Stimulated activated CD4-positive, alpha-beta T cell treated with anti-CD3 and anti-CD28 coated beads, Interleukin-12 subunit alpha, Interleukin-12 subunit beta, amount 100 ng/mL, for 4 hours (primary cell): ENCODE results near the gene ATXN7L1.

ENCODE experiments used
- DNase-seq: peaks from one replicate; pipeline ENCODE4 v3.0.0-alpha.2; 2020

ATXN7L1 gene

DNA sequence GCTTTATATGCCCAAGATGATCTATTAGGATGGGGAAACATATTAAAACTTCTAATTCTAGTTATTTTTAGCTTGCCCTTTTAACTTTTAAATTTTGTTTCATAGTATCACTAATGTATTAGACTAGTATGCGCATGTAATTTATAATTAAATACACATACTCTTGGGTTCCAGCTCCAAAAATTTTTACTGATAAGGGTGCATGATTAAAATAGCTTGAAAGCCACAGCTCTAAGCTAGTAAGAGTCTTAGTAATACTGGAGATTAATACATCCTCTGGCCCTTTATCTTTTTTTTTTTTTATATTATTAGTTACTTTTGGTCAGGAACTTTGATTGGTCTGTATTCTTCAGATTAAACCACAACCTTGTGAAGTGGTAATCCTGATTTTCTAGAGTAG, 53.6 kb downstream of the ATXN7L1 start:
- DNase-seq, result no peak

GRCh38 chr7:105821527-105821926, 54.9 kb downstream of the ATXN7L1 start:
- no peak for DNase-seq

DNA sequence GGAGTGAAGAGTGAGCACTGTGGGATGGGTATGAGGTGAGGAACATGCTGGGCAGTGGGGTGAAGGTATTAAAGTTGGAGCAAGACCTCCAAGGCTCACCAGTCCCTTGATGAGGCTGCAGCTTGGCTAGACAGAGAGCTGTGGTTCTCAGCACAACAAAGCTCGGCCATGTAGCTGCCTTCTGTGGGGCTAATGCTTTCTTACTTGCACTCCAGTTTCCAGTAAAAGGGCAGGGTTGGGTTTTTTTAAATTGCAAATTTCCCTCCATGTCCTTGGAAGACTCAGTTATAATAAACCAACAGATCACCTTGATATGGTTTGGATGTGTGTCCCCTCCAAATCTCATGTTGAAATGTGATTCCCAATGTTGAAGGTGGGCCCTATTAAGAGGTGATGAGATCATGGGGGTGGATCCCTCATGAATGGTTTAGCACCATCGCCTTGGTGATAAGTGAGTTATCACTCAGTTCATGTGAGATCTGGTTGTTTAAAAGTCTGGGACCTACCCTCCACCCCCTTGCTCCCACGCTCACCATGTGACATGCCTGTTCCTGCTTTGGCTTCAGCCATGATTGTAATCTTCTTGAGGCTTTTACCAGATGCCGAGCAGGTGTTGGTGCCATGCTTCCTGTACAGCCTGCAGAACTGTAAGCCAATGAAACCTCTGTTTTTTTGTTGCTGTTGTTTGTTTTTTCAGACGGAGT, 55.9 kb downstream of the ATXN7L1 start:
- DNase-seq, result no peak

DNA sequence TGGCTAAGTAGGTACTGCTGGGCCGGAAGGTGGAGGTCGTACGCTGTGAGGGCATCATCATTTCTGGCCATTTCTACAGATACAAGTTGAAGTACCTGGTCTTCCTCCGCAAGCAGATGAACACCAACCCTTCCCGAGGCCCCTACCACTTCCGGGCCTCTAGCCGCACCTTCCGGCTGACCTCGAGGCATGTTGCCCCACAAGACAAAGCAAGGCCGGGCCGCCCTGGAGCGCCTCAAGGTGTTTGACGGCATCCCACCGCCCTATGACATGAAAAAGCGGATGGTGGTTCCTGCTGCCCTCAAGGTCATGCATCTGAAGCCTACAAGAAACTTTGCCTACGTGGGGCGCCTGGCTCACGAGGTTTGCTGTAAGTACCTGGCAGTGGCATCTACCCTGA, 56.8 kb downstream of the ATXN7L1 start:
- DNase-seq, result no peak

DNA sequence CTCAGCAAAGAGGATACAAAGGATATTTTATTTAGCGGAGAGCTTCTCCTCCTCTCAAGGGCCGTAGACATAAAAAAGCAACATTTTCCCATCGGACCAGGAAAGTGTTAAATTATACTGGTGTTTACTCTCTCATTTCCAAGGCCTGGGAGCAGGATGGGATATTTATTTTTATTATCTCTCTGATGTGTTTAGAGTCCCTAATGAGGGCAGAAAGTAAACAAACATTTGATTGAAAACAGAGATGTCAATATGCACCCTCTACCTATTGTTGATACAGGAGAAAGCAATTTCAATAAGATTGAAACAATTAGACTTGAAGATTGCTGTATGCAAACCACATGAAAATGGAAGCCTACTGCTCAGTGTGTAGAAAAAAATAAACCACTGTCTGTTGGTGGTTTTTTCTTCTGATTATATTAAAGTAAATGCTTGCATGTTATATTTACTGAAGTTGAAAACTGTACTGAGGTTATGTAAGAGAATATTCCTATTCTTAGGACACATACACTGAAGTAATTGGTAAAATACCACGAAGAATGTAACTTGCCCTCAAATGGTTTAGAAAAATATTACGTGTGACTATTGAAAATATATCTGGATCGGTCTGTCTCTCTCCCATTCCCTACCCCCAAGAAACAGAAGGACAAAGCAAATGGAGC, 59.3 kb downstream of the ATXN7L1 start:
- DNase-seq, result no peak

DNA sequence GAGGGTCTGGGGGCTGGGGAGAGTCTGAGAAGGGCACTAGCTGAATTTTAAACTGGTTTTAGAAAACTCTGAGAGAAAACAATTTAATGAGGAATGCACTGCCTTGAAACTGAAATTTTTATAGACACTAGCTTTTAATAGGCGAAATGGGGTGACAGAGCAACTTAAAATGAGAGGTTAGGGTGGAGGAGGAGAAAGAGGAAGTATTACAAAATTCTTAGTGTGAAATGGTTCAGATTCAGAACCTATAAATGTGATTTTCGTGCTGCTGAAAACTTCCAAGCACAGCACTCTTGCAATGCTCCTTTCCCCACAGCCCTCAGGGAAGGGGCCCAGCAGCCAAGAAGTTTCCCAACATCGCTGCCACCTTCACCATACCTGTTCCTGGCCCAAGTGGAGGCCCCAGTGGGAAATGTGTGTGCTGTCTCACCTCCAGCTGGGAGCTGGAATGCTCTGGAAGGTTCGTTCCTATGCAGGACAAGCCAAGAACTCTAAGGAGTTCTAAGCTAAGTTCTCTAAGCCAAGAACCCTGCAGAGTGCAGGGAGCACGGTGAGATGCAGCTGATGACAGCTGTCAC, 60.0 kb downstream of the ATXN7L1 start:
- DNase-seq, result no peak

- no peak for DNase-seq
Observed at GRCh38 chr7:105815576-105815975, 60.8 kb downstream of the ATXN7L1 start.

- no peak for DNase-seq
Observed at GRCh38 chr7:105814481-105814880, 61.9 kb downstream of the ATXN7L1 start.

DNA sequence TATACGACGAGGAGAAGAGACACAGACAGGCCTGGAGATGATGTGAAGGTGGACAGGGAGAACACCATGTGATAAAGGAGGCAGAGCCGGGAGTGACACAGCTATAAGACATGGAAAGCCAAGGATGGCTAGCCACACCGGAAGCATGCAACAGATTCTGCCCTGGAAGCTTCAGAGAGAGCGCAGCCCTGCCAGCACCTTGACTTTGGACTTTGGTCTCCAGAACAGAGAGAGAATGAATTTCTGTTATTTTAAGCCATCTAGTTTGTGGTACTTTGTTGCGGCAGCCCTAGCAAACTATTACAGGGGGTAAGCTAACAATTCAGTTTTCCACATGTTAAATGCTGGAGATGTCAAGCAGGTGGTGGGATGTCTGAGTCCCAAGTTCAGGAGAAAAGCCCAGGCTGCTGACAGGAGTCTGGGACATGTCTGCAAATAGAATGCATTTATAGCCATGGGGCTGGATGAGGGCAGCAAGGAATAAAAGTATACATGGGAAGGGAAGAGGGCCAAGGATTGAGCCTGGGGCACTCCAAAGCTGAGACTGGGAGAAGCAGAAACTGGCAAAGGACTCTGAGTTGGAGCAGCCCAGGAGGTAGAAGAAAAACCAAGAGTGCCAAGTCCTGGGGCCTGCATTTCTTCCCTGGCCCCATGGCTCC, 65.1 kb downstream of the ATXN7L1 start:
- DNase-seq, result no peak

DNA sequence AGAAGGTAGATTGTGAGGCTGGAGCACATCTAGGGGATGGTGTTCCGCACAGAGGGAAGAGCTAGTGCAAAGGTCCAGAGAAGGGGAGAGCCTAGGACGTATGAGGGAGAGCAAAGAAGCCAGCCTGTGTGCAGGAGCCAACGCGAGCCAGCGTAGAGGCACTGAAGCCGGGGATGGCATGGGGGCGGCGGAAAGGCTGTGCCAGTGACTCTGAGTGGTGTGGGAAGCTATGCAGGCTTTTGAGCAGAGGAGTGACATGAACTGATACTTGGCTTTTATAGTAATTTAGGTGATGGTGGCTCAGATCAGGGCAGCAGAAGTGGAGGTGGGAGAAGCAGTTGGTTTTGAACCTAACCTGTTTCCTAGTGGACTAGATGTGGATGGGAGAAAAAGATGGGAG, 65.8 kb downstream of the ATXN7L1 start:
- peak; percentile 17 for DNase-seq

GRCh38 chr7:105808703-105809590, 67.5 kb downstream of the ATXN7L1 start:
- DNase-seq, result peak; percentile 73

- no peak for DNase-seq
Observed at GRCh38 chr7:105808209-105808608, 68.2 kb downstream of the ATXN7L1 start.

GRCh38 chr7:105807448-105807762, 69.0 kb downstream of the ATXN7L1 start:
- DNase-seq, result no peak

DNA sequence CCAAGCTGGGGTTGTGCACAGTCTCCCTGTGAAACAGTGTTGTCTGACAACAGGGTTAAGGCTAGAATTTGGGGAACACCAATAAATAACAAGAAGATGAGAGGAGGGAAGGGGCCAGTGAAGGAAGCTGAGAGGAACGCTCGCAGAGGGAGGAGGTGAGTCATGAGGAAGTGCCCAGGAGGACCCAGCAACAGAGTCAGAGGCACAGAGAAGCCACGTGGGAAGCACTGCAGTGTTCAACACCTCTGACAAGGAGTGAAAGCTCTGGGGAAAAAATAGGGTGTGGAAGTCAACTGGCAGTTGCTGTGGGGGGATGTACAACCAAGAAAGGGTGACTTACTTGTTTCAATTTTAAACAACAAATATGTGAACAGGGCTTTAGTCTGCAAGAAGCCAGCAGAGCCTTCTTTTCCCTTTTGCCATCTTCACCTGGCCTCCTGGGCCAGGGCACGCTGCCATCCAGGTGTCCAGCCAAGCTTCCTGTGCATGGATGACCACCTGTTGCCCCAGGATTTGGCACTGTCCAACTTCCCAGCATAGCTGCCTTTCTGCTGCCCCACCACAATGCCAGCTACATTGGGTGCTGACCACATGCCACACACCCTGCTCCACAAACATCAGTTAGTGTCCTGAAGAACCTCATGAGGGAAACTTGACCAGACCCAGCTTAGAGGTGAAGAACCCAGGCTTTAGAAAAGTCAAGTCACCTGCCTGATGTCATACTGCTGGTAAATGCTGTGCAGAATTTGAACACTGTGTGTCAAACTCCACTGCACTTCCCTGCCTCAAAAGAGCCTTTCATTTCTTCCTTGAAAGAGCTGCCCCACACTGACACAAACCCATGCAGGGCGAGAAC, 69.6 kb downstream of the ATXN7L1 start:
- peak; percentile 60 for DNase-seq

DNA sequence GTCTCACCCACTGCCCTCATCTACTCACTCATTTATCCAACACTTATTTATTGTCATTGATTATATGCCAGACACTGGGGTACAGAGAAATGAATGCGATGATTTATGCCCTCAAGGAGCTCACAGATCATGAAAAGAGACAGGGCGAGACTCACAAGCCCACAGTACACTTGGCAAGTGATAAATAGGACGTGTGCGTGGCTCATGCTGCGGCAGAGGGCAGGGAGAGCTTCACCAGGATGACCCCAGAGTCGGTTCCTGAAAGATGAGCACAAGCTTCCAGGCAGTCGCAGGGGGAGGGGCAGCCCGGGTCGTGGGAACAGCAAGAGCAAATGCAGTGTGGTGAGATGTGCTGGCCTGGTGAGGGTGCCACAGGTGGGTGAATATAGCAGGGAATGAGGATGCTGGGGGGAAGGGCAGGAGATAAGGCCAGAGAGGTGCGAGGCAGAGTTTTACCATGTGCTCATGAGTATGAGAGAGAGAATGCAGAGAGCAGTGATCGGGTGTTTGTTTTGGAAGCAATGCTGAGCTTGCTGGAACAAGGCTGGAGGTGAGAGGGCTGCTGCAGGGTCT, 70.9 kb downstream of the ATXN7L1 start:
- DNase-seq, result no peak

- DNase-seq, result no peak
Observed at GRCh38 chr7:105803429-105803736, 73.0 kb downstream of the ATXN7L1 start.

DNA sequence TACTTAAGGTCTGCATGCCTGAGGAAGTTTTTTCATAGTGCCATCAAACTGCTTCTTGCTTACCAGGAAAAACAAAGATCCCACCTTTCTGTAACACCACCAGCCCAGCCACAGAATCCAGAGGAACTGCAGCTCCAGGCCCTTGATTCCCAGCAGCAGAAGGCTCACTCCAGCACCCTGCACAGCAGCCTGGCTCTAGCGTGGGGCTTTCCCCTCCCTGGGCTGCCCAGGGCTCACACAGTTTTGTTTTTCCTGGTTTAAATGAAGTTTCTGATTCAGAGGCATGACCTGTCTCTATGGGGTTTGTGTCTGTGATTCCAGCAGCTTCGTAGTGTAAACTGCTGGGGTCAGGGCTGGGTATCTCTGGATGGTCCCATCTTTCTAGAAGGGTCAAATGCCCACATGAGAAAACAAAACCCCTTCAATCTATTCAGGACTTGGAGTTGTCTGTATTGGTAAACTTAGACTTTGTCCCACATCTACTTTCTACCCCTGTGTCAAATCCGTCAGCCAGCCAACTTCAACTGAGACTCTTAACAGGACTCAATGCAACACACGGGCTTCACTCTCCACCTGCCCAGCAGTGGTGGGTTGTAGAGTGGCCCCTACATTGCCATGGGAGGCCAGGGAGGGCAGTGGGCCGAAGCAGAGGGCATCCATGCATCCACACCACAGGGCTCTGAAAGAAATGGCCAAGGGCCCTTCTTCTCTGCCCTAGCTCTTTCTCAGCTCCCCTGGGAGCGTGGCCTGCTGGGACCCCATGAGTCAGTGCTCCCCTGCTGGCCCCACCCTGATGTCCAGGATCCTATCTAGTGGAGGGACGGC, 73.6 kb downstream of the ATXN7L1 start:
- no peak for DNase-seq

- DNase-seq, result no peak
Observed at GRCh38 chr7:105800849-105801534, 75.4 kb downstream of the ATXN7L1 start.

DNA sequence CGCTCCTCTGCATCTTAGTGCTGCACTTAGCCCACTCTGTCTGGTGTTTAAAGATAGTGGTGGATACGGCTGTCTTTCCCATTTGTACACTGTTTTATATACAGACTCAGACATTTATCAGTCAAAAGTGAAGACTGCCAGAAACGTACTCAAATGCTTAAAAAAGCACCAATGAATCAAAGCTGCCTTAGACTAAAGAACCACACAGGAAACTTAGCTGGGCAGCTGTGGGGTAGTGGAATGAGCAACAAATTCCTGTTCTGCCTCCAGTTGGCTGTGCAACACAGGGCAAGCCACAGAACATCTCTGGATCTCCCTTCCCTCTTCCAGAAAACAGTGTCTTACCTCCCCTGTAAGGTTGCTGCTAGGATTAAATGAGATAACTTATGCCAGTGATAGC, 76.0 kb downstream of the ATXN7L1 start:
- DNase-seq, result no peak

- no peak for DNase-seq
Observed at GRCh38 chr7:105799677-105800076, 76.7 kb downstream of the ATXN7L1 start.
